SU-DHL-6 (cell line): ENCODE measurements around the gene C2orf92.

Experiments used
- H2AFZ ChIP-seq: fragments of 200-600 bp; sonication (generic); 2 replicates; pipeline ENCODE4 v1.6.1; 2014; ENCODE audit warnings: low read depth, mild to moderate bottlenecking, moderate library complexity, mixed read lengths, antibody characterized with exemption, low read length; ENCODE audit not compliant: severe bottlenecking
- H3F3A ChIP-seq: fragments of 200-600 bp; shearing (Covaris generic); 2 replicates; pipeline ENCODE4 v1.6.0; 2016; ENCODE audit warnings: antibody characterized with exemption, mild to moderate bottlenecking; ENCODE audit not compliant: insufficient read depth
- H3K27ac ChIP-seq: fragments of 200-600 bp; sonication (generic); 2 replicates; pipeline ENCODE4 v1.5.1; 2016; ENCODE audit warnings: low read depth, mild to moderate bottlenecking, low read length, moderate library complexity, mixed read lengths
- H3K27me3 ChIP-seq: fragments of 200-600 bp; sonication (generic), shearing (Covaris generic); 2 replicates; pipeline ENCODE4 v1.6.0; 2014; ENCODE audit warnings: mild to moderate bottlenecking, low read length
- H3K36me3 ChIP-seq: fragments of 200-600 bp; sonication (generic); 2 replicates; pipeline ENCODE4 v1.6.1; 2014; ENCODE audit warnings: mild to moderate bottlenecking, low read length, mixed read lengths
- H3K4me2 ChIP-seq: fragments of 300-600, 200-600 bp; shearing (Covaris generic), sonication (generic); 2 replicates; pipeline ENCODE4 v1.6.0; 2014; ENCODE audit warnings: low read length, low read depth, mild to moderate bottlenecking; ENCODE audit not compliant: poor library complexity, severe bottlenecking
- H3K4me3 ChIP-seq: fragments of 200-600 bp; sonication (generic); 2 replicates; pipeline ENCODE4 v1.5.1; 2014; ENCODE audit warnings: antibody characterized with exemption, low read length, mild to moderate bottlenecking, mixed read lengths; ENCODE audit not compliant: insufficient read depth, poor library complexity, severe bottlenecking
- H3K79me2 ChIP-seq: fragments of 200-600 bp; sonication (generic); 2 replicates; pipeline ENCODE4 v1.6.1; 2014; ENCODE audit warnings: mild to moderate bottlenecking, low read length, moderate library complexity; ENCODE audit not compliant: insufficient read depth
- H3K9ac ChIP-seq: fragments of 200-600 bp; sonication (generic); 2 replicates; pipeline ENCODE4 v1.7.0; 2014; ENCODE audit warnings: mild to moderate bottlenecking, low read length
- H3K9me2 ChIP-seq: fragments of 200-600 bp; sonication (generic); replicated peaks from 2 replicates; pipeline ENCODE4 v1.6.1; 2014; ENCODE audit warnings: low read length; ENCODE audit not compliant: insufficient read depth
- H3K9me3 ChIP-seq: fragments of 200-600 bp; sonication (generic); 2 replicates; pipeline ENCODE4 v1.6.1; 2014; ENCODE audit warnings: low read length, mixed read lengths; ENCODE audit not compliant: insufficient read depth
- H4K20me1 ChIP-seq: fragments of 200-600 bp; sonication (generic); 2 replicates; pipeline ENCODE4 v1.6.1; 2014; ENCODE audit warnings: low read depth, mild to moderate bottlenecking, antibody characterized with exemption, low read length, moderate library complexity, mixed read lengths
- CTCF ChIP-seq: fragments of 200-600 bp; sonication (generic); IDR thresholded peaks from one replicate; pipeline ENCODE4 v1.5.1; 2017; ENCODE audit warnings: antibody characterized with exemption, mild to moderate bottlenecking, low read length, moderate library complexity; ENCODE audit not compliant: insufficient read depth, poor library complexity, severe bottlenecking
- EZH2phosphoT487 ChIP-seq: fragments of 200-600 bp; sonication (generic), shearing (Covaris generic); conservative IDR thresholded peaks from 2 replicates; pipeline ENCODE4 v1.6.1; 2018; ENCODE audit warnings: mild to moderate bottlenecking, antibody characterized with exemption, low read length, moderate library complexity, mixed read lengths

Gene C2orf92

GRCh38 chr2:97646977-97647376 is 22.5 kb upstream of the C2orf92 start:
- no peak for TF ChIP-seq CTCF
- no peak for TF ChIP-seq EZH2phosphoT487
- no peaks in the 10 kb centered on the region for H3K9me3 ChIP-seq
- H3F3A ChIP-seq: peaks cover 10% of the 10 kb centered on the region; the same call in 1 of the 2 replicates
- no peak overlapping the region for H3K27ac ChIP-seq
- no peaks in the 10 kb centered on the region for H3K27me3 ChIP-seq
- H3K79me2 ChIP-seq: peaks cover 16% of the 10 kb centered on the region; the same call in 1 of the 2 replicates
- H3K9ac ChIP-seq: peak overlapping the region; percentile 94
- peak overlapping the region; percentile 99 for H3K4me3 ChIP-seq
- no peak overlapping the region for H2AFZ ChIP-seq
- peaks cover 13% of the 10 kb centered on the region for H3K36me3 ChIP-seq
- peak overlapping the region; percentile 75 for H3K4me2 ChIP-seq
- H3K9me2 ChIP-seq: no peaks in the 10 kb centered on the region
- H4K20me1 ChIP-seq: no peaks in the 10 kb centered on the region

GRCh38 chr2:97651114-97651513 is 18.4 kb upstream of the C2orf92 start:
- Histone ChIP-seq H4K20me1 (no peaks in the 10 kb centered on the region), H3K4me2 (no peak overlapping the region), H2AFZ (no peak overlapping the region), H3K27me3 (no peaks in the 10 kb centered on the region), H3K9me3 (no peaks in the 10 kb centered on the region), H3K27ac (no peak overlapping the region), H3K79me2 (peaks cover 13% of the 10 kb centered on the region; the same call in 1 of the 2 replicates), H3K36me3 (peaks cover 13% of the 10 kb centered on the region), H3K9me2 (no peaks in the 10 kb centered on the region), H3F3A (peaks cover 10% of the 10 kb centered on the region; the same call in 1 of the 2 replicates), H3K9ac (no peak overlapping the region), H3K4me3 (no peak overlapping the region)
- TF ChIP-seq CTCF (no peak), EZH2phosphoT487 (no peak)

DNA sequence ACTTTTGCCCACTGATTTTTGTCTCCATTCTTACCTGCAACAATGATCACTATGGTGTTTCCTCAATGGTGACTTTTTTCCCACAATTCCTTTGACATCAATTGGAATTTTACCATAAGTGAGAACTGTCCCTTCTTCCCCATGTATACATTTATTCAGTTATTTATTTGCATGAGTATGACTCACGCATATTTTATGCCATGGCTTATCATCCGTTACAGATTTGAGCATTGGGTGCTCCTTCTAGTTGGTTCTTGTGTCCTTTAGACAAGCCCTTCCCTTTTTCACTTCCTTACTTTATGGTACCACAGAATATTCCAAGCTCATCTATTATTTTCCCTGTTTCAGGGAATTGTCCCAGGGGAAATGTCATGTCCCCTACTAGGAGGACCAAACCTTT is 16.0 kb upstream of the C2orf92 start:
- no peaks in the 10 kb centered on the region for H3K79me2 ChIP-seq
- H3K27ac ChIP-seq: no peak overlapping the region
- H3K4me2 ChIP-seq: no peak overlapping the region
- H3K36me3 ChIP-seq: 0 out of 2 replicates have a peak, but pooled peaks cover 4% of the 10 kb centered on the region
- H3K9me3 ChIP-seq: no peaks in the 10 kb centered on the region
- no peaks in the 10 kb centered on the region for H3K9me2 ChIP-seq
- H4K20me1 ChIP-seq: no peaks in the 10 kb centered on the region
- no peak overlapping the region for H3K9ac ChIP-seq
- TF ChIP-seq EZH2phosphoT487 (no peak), CTCF (no peak)
- H3K27me3 ChIP-seq: no peaks in the 10 kb centered on the region
- no peak overlapping the region for H3K4me3 ChIP-seq
- peaks cover 7% of the 10 kb centered on the region; the same call in 1 of the 2 replicates for H3F3A ChIP-seq
- H2AFZ ChIP-seq: no peak overlapping the region
